WTC11 (cell line): ENCODE data around the gene PHPT1.

Experiments used
- NR2C2 ChIP-seq: sonication (generic); formaldehyde crosslinking; IDR thresholded peaks from 2 replicates; pipeline ENCODE4 v1.8.0; 2022; ENCODE audit warnings: mild to moderate bottlenecking, missing genetic modification reagents
- ZNF121 ChIP-seq: sonication (generic); formaldehyde crosslinking; IDR thresholded peaks from 2 replicates; pipeline ENCODE4 v1.8.0; 2023; ENCODE audit warnings: missing genetic modification reagents
- TF ChIP-seq, protein P1 (sequence below): sonication (generic); formaldehyde crosslinking; IDR thresholded peaks from 2 replicates; pipeline ENCODE4 v1.8.1; 2023; ENCODE audit warnings: mild to moderate bottlenecking, missing genetic modification reagents, moderate library complexity
- TF ChIP-seq, protein P2 (sequence below): fragments of 200-600 bp; IDR thresholded peaks from 2 replicates; pipeline ENCODE4 v1.8.0; 2022; ENCODE audit warnings: antibody characterized with exemption
- TF ChIP-seq, protein P3 (sequence below): sonication (generic); formaldehyde crosslinking; IDR thresholded peaks from 2 replicates; pipeline ENCODE4 v1.8.1; 2023; ENCODE audit warnings: mild to moderate bottlenecking, missing genetic modification reagents, moderate library complexity

DNA sequence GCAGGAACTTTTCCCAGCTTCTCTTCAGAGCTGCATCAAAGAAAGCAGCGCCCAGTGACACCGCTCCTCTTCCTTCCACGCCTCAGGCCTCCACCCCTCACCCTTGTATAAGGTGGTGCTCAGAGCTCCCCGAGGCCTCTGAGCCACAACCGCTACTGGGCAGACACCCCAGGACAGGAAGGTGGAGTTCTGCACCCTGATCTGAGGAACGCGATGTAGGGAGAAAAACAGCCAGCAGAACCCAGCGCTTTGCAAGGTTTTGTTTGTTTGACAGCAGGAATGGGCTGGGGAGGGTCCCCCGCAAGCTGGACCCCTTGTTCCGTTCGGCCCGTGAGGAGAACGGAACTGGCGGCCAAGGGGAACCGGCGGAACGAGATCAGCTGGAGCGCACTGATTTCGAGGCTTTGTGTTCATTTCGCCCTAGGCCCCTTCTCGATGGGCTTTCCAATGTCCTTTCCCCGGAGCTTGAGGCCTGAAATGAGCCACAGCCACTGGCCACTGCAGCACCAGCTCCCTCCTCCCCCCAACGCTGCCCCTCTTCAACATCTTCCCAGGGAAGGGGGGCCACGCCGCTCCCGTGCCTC, 12.8 kb downstream of the PHPT1 start:
- TF ChIP-seq, protein P1, sequence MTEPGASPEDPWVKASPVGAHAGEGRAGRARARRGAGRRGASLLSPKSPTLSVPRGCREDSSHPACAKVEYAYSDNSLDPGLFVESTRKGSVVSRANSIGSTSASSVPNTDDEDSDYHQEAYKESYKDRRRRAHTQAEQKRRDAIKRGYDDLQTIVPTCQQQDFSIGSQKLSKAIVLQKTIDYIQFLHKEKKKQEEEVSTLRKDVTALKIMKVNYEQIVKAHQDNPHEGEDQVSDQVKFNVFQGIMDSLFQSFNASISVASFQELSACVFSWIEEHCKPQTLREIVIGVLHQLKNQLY (CRISPR knock-in tag): no peak
- TF ChIP-seq, protein P2, sequence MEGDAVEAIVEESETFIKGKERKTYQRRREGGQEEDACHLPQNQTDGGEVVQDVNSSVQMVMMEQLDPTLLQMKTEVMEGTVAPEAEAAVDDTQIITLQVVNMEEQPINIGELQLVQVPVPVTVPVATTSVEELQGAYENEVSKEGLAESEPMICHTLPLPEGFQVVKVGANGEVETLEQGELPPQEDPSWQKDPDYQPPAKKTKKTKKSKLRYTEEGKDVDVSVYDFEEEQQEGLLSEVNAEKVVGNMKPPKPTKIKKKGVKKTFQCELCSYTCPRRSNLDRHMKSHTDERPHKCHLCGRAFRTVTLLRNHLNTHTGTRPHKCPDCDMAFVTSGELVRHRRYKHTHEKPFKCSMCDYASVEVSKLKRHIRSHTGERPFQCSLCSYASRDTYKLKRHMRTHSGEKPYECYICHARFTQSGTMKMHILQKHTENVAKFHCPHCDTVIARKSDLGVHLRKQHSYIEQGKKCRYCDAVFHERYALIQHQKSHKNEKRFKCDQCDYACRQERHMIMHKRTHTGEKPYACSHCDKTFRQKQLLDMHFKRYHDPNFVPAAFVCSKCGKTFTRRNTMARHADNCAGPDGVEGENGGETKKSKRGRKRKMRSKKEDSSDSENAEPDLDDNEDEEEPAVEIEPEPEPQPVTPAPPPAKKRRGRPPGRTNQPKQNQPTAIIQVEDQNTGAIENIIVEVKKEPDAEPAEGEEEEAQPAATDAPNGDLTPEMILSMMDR: no peak
- TF ChIP-seq, protein P3, sequence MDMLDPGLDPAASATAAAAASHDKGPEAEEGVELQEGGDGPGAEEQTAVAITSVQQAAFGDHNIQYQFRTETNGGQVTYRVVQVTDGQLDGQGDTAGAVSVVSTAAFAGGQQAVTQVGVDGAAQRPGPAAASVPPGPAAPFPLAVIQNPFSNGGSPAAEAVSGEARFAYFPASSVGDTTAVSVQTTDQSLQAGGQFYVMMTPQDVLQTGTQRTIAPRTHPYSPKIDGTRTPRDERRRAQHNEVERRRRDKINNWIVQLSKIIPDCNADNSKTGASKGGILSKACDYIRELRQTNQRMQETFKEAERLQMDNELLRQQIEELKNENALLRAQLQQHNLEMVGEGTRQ (CRISPR knock-in tag): no peak
- TF ChIP-seq NR2C2 (CRISPR knock-in tag) (no peak), ZNF121 (CRISPR knock-in tag) (no peak)
